Hepatocyte (in vitro differentiated cells): ENCODE data around the gene PABPC1L.

Experiments used
- CTCF ChIP-seq: fragments of 200-600 bp; sonication (generic); IDR thresholded peaks from 2 replicates; pipeline ENCODE4 v1.5.1; 2016; ENCODE audit warnings: antibody characterized with exemption, mild to moderate bottlenecking; ENCODE audit not compliant: poor library complexity
- EZH2phosphoT487 ChIP-seq: fragments of 200-600 bp; sonication (generic); IDR thresholded peaks from one replicate; pipeline ENCODE4 v1.6.1; 2018; ENCODE audit warnings: antibody characterized with exemption, mild to moderate bottlenecking, low read depth, moderate library complexity; ENCODE audit not compliant: unreplicated experiment, severe bottlenecking

DNA sequence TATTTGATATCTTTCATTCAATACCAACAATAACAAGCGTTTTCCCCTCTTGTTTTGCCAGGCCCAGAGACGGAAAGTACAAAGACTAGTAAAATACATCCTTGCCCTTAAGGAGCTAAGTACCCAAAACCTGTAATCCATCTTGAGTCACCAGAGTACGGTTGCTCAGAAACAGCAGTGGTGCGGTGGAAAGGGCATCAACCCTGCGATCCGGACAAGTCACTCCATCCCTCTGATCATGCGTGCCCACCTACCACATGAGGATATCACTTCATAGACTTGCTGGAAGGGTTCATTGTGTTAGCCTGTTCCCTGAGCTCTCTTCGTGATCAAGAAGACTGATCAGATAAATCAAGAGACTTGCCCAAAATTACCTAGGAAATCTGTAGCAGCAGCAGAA is 48.4 kb downstream of the PABPC1L start:
- TF ChIP-seq EZH2phosphoT487 = no peak
- TF ChIP-seq CTCF = no peak
